Progenitor cell of endocrine pancreas (in vitro differentiated cells): ENCODE measurements around the gene RNF4. TPM values are rescaled to one million over a fixed set of nuclear protein-coding genes. Genes with fewer than 3 reads are reported as not detected.

ENCODE experiments used
- DNase-seq: peaks from one replicate; pipeline ENCODE4 v3.0.0; 2021; ENCODE audit warnings: low spot score; ENCODE audit not compliant: unreplicated experiment
- H3K27ac Mint-ChIP-seq: 2 replicates; pipeline ENCODE4 v1.8.0; 2021; ENCODE audit warnings: mild to moderate bottlenecking, moderate library complexity, mixed read lengths
- H3K27me3 Mint-ChIP-seq: 2 replicates; pipeline ENCODE4 v1.8.0; 2021; ENCODE audit warnings: mixed read lengths
- H3K36me3 Mint-ChIP-seq: 2 replicates; pipeline ENCODE4 v1.8.0; 2022; ENCODE audit warnings: mixed read lengths; ENCODE audit not compliant: insufficient read depth
- H3K4me1 Mint-ChIP-seq: 2 replicates; pipeline ENCODE4 v1.8.0; 2021; ENCODE audit warnings: low read depth, mixed read lengths
- H3K4me3 Mint-ChIP-seq: 2 replicates; pipeline ENCODE4 v1.8.0; 2021; ENCODE audit warnings: low read depth, mild to moderate bottlenecking, moderate library complexity, mixed read lengths
- H3K9me3 Mint-ChIP-seq: 2 replicates; pipeline ENCODE4 v1.8.0; 2021; ENCODE audit warnings: low read depth, mixed read lengths
- CTCF ChIP-seq: fragments of 200-600 bp; sonication (generic); IDR thresholded peaks from one replicate; pipeline ENCODE4 v1.5.0; 2021; ENCODE audit warnings: antibody characterized with exemption, mild to moderate bottlenecking; ENCODE audit not compliant: unreplicated experiment
- total RNA-seq: library from RNA; stranded (reverse); gene quantifications from 2 replicates; pipeline ENCODE4 v1.2.1, GENCODE V29; 2021

The RNF4 gene
- total RNA-seq, 1 donor from 2014 or later, result 44.2 TPM

GRCh38 chr4:2494992-2495391, 26.1 kb downstream of the RNF4 start:
- peak overlapping the region; percentile 50 for H3K27ac Mint-ChIP-seq
- no peaks in the 10 kb centered on the region for H3K27me3 Mint-ChIP-seq
- no peak for DNase-seq
- H3K36me3 Mint-ChIP-seq, result peaks cover 21% of the 10 kb centered on the region
- H3K4me3 Mint-ChIP-seq, result no peak overlapping the region
- no peak for TF ChIP-seq CTCF
- no peaks in the 10 kb centered on the region for H3K4me1 Mint-ChIP-seq
- H3K9me3 Mint-ChIP-seq, result no peaks in the 10 kb centered on the region

DNA sequence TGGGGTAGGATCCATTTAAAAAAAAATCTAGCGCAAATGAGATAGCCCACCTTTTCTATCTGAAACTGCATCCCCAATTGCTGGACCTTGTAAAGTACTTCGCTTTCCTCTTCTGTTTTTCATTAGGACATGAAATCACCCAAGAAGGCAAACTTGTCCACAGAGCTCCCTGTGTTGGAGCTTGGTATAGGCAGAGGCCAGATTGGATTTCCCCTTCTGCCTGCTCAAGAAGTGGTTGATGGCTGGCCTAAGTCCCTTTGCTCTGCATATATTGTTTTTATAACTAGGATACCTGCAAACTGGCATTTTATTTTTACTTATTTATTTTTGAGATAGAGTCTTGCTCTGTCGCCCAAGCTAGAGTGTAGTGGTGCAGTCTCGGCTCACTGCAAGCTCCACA, 28.4 kb downstream of the RNF4 start:
- H3K4me3 Mint-ChIP-seq, result no peak overlapping the region
- no peak for DNase-seq
- no peaks in the 10 kb centered on the region for H3K4me1 Mint-ChIP-seq
- no peak overlapping the region for H3K27ac Mint-ChIP-seq
- no peaks in the 10 kb centered on the region for H3K9me3 Mint-ChIP-seq
- TF ChIP-seq CTCF, result no peak
- H3K27me3 Mint-ChIP-seq, result no peaks in the 10 kb centered on the region
- H3K36me3 Mint-ChIP-seq, result peaks cover 21% of the 10 kb centered on the region

GRCh38 chr4:2497931-2498330, 29.0 kb downstream of the RNF4 start:
- DNase-seq, result no peak
- no peaks in the 10 kb centered on the region for H3K27me3 Mint-ChIP-seq
- H3K27ac Mint-ChIP-seq, result no peak overlapping the region
- H3K36me3 Mint-ChIP-seq, result peaks cover 17% of the 10 kb centered on the region
- H3K9me3 Mint-ChIP-seq, result no peaks in the 10 kb centered on the region
- H3K4me1 Mint-ChIP-seq, result no peaks in the 10 kb centered on the region
- H3K4me3 Mint-ChIP-seq, result no peak overlapping the region
- no peak for TF ChIP-seq CTCF

DNA sequence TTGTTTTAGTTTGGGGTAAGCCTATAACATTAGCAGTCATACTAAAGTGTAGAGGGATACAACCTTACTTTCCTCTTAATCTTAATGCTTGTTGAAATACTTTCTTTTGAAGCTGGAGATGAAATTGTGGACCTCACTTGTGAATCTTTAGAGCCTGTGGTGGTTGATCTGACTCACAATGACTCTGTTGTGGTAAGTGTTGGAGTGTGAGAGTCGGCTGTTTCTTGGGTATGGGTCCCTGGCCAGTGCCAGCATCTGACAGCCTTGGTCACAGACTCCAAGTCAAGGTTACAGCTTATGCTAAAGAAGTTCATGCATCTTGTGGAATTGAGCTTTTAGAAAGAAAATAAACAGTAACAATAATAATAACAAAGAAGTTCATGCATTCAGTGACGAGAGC, 31.6 kb downstream of the RNF4 start:
- TF ChIP-seq CTCF, result no peak
- Mint-ChIP-seq H3K9me3 (no peaks in the 10 kb centered on the region), H3K27ac (no peak overlapping the region), H3K4me3 (no peak overlapping the region), H3K4me1 (no peaks in the 10 kb centered on the region), H3K27me3 (no peaks in the 10 kb centered on the region), H3K36me3 (peaks cover 17% of the 10 kb centered on the region)
- no peak for DNase-seq

DNA sequence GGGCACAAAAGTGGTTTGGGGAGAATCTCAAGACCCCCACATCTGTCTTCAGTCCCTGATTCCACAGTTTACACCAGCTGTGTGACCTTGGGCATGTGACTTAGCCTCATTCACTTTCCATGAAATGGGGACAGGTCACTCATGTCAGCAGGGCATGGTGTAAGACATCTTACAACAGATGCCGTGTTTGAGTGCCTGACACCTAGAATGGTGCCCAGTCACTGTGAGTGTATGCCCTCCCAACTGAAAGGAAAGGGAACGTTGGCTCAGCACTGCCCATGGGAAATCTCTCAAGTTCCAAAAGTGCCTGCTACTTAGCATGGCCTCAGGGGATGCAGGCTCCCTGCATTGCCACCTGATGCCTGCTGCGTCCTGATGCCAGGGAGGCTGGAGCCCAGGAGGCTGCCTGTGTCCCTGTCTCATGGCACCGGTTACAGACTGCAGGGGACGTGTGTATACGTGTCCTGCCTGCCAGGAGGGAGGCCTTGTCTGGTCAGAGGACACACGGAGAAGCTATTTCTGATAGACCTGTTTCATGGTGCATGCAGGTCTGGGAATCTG, 32.2 kb downstream of the RNF4 start:
- Mint-ChIP-seq H3K36me3 (peaks cover 17% of the 10 kb centered on the region), H3K27me3 (no peaks in the 10 kb centered on the region)

More for the DNA sequence above, 32.2 kb downstream of the RNF4 start:
- H3K4me3 Mint-ChIP-seq, result no peak overlapping the region
- H3K27ac Mint-ChIP-seq, result no peak overlapping the region
- DNase-seq, result no peak
- H3K4me1 Mint-ChIP-seq, result no peaks in the 10 kb centered on the region
- H3K9me3 Mint-ChIP-seq, result no peaks in the 10 kb centered on the region
- no peak for TF ChIP-seq CTCF
